ENCODE measurements around the gene EIF6. TPM values are rescaled to one million over a fixed set of nuclear protein-coding genes. Genes with fewer than 3 reads are reported as not detected.

Gene EIF6
- polyA plus RNA-seq, 1 experiment: 133 TPM

GRCh38 chr20:35328689-35329088 is 44.1 kb upstream of the EIF6 start:
- TF ChIP-seq CTCF (IDR thresholded peaks at IDR 0.05; ENCODE audit: low read depth, low read length): no peak
- Histone ChIP-seq H3K4me3 (ENCODE audit: low read depth, low read length) (no peak overlapping the region), H3K27ac (ENCODE audit: low read depth, low read length) (no peak overlapping the region), H3K9me3 (ENCODE audit: control insufficient read depth, insufficient read depth, low read length) (no peaks in the 10 kb centered on the region), H3K27me3 (ENCODE audit: control insufficient read depth, insufficient read depth, low read length) (no peaks in the 10 kb centered on the region)
- CTCF ChIA-PET: no interaction called here
- POLR2A ChIA-PET: no interaction called here
- no peak for DNase-seq (ENCODE audit: low read depth, low spot score)

- no peak for TF ChIP-seq CTCF (IDR thresholded peaks at IDR 0.05; ENCODE audit: low read depth, low read length)
- DNase-seq (ENCODE audit: low read depth, low spot score): no peak
- ChIA-PET CTCF (no interaction called here), POLR2A (no interaction called here)
- Histone ChIP-seq H3K27me3 (ENCODE audit: control insufficient read depth, insufficient read depth, low read length) (no peaks in the 10 kb centered on the region), H3K9me3 (ENCODE audit: control insufficient read depth, insufficient read depth, low read length) (no peaks in the 10 kb centered on the region), H3K27ac (ENCODE audit: low read depth, low read length) (no peak overlapping the region), H3K4me3 (ENCODE audit: low read depth, low read length) (no peak overlapping the region)
These were observed 43.6 kb upstream of the EIF6 start for GRCh38 chr20:35328095-35328685.

- no peaks in the 10 kb centered on the region for H3K9me3 ChIP-seq (ENCODE audit: control insufficient read depth, insufficient read depth, low read length)
- no peak for DNase-seq (ENCODE audit: low read depth, low spot score)
- POLR2A ChIA-PET: interaction anchor here (0.5 to 1.1 kb wide), 2 partner anchors 25 to 606 kb away, joined by 3 to 4 read pairs; no protein-coding TSS in a partner anchor
- H3K4me3 ChIP-seq (ENCODE audit: low read depth, low read length): no peak overlapping the region
- no peaks in the 10 kb centered on the region for H3K27me3 ChIP-seq (ENCODE audit: control insufficient read depth, insufficient read depth, low read length)
- H3K27ac ChIP-seq (ENCODE audit: low read depth, low read length): no peak overlapping the region
- CTCF ChIA-PET: no interaction called here
- no peak for TF ChIP-seq CTCF (IDR thresholded peaks at IDR 0.05; ENCODE audit: low read depth, low read length)
These were observed 42.8 kb upstream of the EIF6 start for GRCh38 chr20:35327074-35327976.

GRCh38 chr20:35326740-35327073 is 42.1 kb upstream of the EIF6 start:
- no peak for DNase-seq (ENCODE audit: low read depth, low spot score)
- CTCF ChIA-PET: no interaction called here

More at GRCh38 chr20:35326740-35327073, 42.1 kb upstream of the EIF6 start:
- no peak overlapping the region for H3K4me3 ChIP-seq (ENCODE audit: low read depth, low read length)
- no peaks in the 10 kb centered on the region for H3K27me3 ChIP-seq (ENCODE audit: control insufficient read depth, insufficient read depth, low read length)
- no peaks in the 10 kb centered on the region for H3K9me3 ChIP-seq (ENCODE audit: control insufficient read depth, insufficient read depth, low read length)
- H3K27ac ChIP-seq (ENCODE audit: low read depth, low read length): no peak overlapping the region
- POLR2A ChIA-PET: interaction anchor here (0.5 to 1.1 kb wide), 2 partner anchors 24 to 607 kb away, joined by 3 to 4 read pairs; no protein-coding TSS in a partner anchor
- TF ChIP-seq CTCF (IDR thresholded peaks at IDR 0.05; ENCODE audit: low read depth, low read length): no peak
